ENCODE results near the gene NPTXR.

Gene NPTXR

DNA sequence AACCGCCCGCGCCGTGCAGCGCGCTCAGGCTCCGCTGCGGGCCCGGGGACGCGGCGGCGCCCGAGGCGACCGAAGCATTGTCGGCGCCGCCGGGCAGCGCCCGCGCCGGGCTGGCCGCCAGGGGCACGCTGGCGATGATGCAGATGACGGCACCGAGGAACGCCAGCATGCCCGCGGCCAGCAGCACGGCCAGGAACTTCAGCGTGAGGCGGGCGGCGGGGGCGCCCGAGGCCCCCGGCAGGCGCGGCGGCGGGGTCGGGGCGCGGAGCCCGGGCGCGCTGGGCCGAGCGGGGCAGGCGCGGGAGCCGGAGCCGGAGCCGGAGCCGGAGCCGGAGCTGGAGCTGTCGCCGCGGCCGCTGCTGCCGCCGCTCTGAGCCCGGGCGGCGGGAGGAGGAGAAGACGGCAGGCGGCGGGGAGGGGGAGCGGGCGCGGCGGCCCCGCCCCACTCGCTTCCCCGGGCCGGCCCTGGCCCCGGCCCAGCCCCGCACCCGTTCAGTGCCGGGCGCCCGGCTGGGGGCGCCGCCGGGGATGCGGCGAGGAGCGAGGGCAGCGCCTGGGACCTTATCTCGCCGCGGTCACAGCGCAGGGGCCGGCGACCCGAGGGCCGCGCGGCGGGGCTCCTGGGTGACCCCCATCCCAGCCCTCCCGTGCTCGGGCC lies at the start of gene NPTXR:
TSS of gene NPTXR (minus strand) at position 372 of the 658 bp plus-strand sequence.
- peak; percentile 30 for DNase-seq

- no peak for DNase-seq
These were observed 47.4 kb upstream of the NPTXR start for GRCh38 chr22:38891256-38891655.

- no peak for DNase-seq
These were observed 46.5 kb upstream of the NPTXR start for GRCh38 chr22:38890377-38890776.

GRCh38 chr22:38886333-38886732 lies 42.5 kb upstream of the NPTXR start:
- DNase-seq = no peak

DNA sequence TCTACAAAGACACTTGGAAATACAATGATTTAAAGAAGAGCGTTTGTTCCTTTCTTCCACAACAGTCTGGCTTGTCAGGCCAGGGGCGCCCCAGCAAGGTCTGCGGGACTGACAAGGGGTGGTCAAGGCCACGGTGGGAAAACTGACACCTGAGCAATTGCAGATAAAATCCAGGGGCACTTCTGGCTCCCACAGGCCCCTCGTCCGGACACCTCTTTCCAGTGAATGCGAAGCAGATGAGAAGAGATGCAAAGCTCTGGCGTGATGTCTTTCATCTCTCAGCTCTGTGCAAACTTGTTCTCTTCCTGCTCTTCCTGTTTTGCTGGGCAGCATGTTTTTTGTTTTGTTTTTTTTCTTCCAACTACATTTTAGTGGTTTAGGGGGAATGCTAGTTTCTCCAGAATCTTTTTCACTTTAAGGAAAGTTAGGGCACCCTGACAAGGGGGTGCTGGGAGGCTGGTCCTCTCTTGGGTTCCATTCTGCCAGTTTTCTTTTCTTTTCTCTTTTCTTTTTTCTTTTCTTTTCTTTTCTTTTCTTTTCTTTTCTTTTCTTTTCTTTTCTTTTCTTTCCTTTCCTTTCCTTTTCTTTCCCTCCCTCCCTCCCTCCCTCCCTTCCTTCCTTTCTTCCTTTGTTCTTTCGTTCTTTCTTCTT lies 39.3 kb upstream of the NPTXR start:
- no peak for DNase-seq

- no peak for DNase-seq
These were observed 38.4 kb upstream of the NPTXR start for GRCh38 chr22:38881997-38882879.

DNA sequence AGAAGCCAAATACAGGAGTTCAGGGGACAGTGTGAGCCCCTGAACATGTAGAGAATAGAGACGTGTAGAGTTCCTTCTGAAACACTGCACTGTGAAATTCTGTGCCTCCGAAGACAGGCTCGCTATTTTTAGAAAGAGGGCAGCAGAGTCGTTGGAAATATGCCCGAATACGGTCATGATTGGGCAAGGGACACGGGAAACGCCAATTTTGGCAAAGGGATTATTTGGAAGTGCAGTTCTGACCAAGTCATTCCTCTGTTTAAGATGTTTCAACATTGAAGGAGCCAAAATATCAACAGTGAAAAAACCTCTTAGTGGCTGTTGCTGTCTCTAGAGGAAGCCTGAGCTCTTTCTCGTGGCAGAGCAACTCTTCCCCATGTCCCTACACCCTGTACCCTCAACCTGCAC lies 37.6 kb upstream of the NPTXR start:
- no peak for DNase-seq

DNA sequence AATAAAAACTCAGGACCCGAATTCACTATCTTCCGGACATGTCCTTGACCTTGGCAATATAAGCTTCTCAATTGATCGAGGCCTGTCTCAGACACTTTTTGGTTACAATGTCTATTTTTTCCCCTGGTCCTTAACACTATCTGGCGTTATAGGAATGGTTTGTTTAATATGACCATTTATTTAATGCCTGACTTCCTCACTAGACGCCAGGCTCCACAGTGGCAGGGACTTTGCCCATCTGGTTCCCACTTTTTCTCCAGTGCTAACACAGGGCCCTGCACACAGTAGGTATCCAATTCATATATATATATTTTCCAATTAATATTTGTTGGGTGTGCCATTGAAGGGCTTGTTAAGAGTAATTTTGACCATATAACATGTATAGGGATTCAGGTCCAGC lies 36.1 kb upstream of the NPTXR start:
- no peak for DNase-seq

DNA sequence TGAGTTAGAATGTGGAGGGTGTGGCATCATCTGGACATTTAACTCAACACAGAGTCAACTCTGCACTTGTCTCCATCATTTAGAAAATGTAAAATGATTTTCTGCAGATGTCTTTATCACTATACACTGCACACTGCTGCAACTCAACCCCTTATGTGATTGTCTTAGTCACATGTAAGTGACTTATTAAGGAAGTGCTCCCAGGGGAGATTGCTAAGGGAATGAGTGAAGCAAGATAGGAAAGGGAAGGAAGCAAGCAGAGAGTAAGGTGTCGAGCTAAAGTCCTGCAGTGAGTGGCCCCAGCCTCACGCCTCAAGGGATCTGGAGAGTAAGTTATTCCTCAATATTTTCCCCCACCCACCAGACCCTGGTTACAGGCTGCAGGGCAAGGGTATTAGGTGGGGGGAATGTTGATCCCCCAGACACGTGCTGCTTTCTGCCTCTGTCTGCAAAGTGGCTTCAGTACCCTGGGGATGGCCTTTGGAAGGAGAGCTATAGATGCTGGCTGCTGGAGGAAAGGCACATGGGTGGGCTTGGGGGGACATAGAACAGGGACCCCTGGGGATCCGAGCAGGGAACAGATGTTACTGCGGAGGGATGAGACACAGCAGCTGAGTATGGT lies 35.4 kb upstream of the NPTXR start:
- DNase-seq = no peak

- no peak for DNase-seq
These were observed 34.2 kb upstream of the NPTXR start for GRCh38 chr22:38878001-38878400.

DNA sequence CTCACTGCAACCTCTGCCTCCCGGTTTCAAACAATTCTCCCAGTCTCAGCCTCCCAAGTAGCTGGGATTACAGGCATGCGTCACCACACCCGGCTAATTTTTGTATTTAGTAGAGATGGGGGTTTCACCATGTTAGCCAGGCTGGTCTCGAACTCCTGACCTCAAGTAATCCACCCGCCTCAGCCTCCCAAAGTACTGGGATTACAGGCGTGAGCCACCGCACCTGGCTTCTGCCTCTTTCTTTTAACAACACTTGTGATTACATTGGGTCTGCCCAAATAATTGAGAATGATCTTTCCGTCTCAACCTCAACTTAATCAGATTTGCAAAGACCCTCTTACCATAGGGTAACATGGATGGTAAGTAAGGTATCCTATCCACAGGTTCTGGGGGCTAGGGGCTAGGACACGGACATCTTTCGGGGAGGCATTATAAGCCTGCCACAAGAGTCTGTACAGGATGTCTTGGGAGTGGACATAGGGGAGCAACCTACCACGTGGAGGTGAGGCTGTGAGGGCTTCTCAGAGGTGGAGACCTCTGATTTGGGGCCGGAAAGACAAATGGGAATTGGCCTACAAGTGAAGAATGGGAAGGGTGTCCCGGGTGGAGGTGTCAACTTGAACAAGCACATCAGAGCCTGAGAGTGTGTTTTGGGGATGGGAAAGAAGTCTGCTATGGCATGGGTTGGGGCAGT lies 30.8 kb upstream of the NPTXR start:
- no peak for DNase-seq

- DNase-seq = peak; percentile 61
These were observed 29.9 kb upstream of the NPTXR start for GRCh38 chr22:38873469-38874411.

DNA sequence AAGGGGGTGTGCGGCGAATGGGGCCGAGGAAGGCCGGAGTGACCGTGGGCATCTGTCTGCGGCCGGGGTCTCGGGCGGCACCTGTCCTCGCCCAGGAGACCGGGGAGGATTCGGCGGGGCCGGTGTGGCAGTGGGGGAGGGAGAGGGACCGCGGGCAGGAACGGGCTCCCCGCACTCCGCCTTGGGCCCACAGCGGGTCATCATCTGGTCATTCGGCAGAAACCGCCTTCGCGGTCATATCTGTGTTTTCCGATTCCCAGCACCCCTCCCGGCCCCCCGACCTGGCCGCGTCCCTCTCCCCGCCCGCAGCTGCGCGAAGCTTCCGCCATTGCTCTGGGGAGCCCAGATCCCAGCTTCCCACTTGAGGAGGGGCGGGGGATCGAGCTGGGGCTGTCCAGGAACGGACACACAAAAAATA lies 29.0 kb upstream of the NPTXR start:
- peak; percentile 23 for DNase-seq

DNA sequence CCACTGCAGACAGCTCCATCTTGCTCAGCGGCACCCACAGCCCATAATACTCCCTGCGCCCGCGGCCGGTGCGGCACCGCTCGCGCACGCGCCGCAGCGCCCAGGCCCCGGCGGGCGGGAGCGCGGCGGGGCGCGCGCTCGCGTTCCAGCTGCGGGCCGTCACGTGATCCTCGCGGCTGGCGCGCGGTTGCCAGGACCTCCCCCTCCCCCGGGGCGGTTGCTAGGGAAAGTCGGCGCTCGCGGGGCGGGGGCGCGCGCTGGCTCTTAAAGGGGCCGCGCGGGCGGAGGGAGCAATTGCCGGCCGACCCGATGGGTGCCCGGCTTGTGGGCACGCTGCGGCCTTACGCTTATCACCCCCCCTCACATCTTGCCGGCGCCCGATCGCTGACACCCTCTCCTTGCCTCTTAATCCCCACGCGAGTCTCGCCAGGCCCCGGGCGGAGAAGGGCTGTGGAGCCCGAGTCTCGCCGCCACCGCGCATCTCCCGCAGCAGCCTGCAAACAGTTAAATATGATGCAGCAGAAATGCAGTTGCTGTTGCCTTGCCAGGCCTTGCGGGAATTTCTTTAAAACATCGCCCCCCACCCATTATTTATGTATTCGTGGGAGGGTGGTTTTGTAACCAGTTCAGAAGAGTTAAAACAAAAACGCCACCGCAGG lies 28.5 kb upstream of the NPTXR start, which contains the start of gene CBX6:
TSS of gene CBX6 (minus strand) at position 45 of the 659 bp plus-strand sequence. CDS start at position 19, 26 bp downstream.
- peak; percentile 95 for DNase-seq

- DNase-seq = peak; percentile 42
These were observed 27.7 kb upstream of the NPTXR start for GRCh38 chr22:38871360-38872171.

DNA sequence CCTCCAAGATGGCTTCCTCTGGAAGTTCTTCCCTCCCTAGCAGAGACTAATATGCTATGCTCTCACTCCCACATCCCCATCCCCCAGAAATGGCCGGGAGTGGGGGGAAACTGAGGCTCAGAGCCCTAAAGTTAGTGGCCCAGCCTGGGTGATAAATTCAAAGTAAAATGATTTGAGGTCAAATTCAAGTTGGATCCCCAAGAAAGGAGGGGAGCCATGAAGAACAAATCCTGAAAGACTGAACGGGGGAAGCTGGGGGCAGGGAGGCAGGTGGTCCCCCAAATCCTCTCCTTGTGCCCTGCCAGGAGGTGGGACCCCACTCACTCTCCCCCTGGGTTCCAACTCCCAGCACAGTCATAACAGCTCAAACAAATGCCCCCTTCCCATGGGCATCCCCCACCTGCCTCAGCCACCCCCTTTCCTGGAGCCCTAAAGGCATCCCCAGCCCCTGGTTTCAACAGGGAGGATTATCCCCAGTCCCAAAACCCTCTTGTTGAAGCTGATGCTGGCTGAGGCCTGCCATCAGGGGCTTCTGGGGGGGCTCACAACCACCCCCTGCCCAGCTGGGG lies 27.0 kb upstream of the NPTXR start:
- peak; percentile 10 for DNase-seq

DNA sequence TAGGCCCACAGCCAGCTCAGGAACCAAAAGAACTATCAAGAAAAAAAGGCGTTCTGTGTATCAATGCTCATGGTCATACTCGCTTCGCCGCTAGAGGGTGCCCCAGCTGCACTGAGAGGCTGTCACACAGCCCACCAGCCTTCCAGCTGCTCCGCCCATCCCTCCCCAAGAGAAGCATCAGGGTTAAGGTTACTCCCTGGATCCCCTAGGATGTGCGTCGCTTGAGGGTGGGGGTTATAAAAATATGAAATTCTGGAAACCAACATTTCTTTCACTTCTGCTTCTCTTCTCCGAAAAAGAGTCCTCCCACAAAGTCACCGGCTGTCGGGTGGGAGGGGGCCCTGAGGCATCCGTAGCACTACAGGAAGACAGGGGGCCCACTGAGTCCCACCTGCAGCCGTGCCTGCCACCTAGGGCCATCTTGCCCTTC lies 26.5 kb upstream of the NPTXR start:
- DNase-seq = peak; percentile 88

DNA sequence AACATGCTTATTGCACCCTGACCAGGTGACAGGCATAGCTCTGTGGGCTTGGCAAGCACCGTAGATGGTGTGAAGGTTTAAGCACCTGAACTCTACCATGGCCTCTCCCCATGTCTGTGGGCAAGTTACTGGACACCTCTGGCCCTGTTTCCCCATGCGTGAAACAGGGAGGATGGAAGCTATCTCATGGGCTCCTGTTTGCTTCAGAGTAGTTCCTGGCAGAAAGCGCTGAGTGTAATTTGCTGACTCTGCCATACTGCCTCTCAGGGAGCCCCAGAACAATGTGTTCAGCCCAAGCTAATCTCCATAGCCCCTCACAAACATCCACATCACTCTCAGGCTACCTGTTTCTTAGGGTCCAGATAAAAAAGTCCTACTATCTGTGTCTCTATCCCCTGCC lies 25.8 kb upstream of the NPTXR start:
- no peak for DNase-seq

GRCh38 chr22:38868886-38869381 lies 25.1 kb upstream of the NPTXR start:
- DNase-seq = peak; percentile 82
